B cell (primary cell): Measurements from ENCODE around the gene RYK. TPM values are rescaled to one million over a fixed set of nuclear protein-coding genes. Genes with fewer than 3 reads are reported as not detected.

Experiments
- ATAC-seq: fragments of 200-7000 bp; cut with Tn5 transposase; one replicate; pipeline ENCODE4 v1.10.0; 2021; ENCODE audit warnings: low read depth, mild to moderate bottlenecking, moderate number of reproducible peaks, moderate library complexity
- CTCF ChIA-PET: fragments of 350-600 bp; sonication (Branson Sonifier 250); formaldehyde crosslinking; loops from one replicate; lab custom pipeline; 2021; ENCODE audit warnings: antibody characterized with exemption, inconsistent platforms; lab: Charles Lee
- POLR2A ChIA-PET: fragments of 350-600 bp; sonication (Branson Sonifier 250); formaldehyde crosslinking; loops from one replicate; lab custom pipeline; 2021; ENCODE audit warnings: antibody characterized with exemption; lab: Charles Lee
- DNase-seq: peaks from one replicate; pipeline ENCODE4 v3.0.0; 2013
- H2AFZ ChIP-seq: 2 replicates; pipeline ENCODE4 v1.6.1; 2012; ENCODE audit warnings: mild to moderate bottlenecking, low read depth, low read length; ENCODE audit not compliant: insufficient read depth, poor library complexity, severe bottlenecking
- H3K27ac ChIP-seq, 2 donors: 1 replicate in 1 of 2; 2 replicates in 1 of 2; pipeline ENCODE4 v1.5.1; 2012 to 2013; ENCODE audit warnings: low read length in 2 of 2, mild to moderate bottlenecking in 2 of 2, moderate library complexity in 1 of 2
- H3K27me3 ChIP-seq, 4 experiments: fragments of 200-600 bp in 1 of 4; sonication (generic) in 1 of 4; replicated peaks in 1 of 4; 1 replicate in 2 of 4; 2 replicates in 2 of 4; pipeline versions ENCODE4 v1.6.1 to v1.7.0; 2013 to 2016; ENCODE audit warnings: low read length in 3 of 4, mild to moderate bottlenecking in 2 of 4, mixed read lengths in 1 of 4, moderate library complexity in 1 of 4; ENCODE audit not compliant: insufficient read depth in 4 of 4, control insufficient read depth in 3 of 4; ENCODE audit errors: control extremely low read depth in 1 of 4
- H3K36me3 ChIP-seq, 2 experiments: replicated peaks in 1 of 2; 1 replicate in 1 of 2; 2 replicates in 1 of 2; pipeline versions ENCODE4 v1.6.1 to v1.7.1; 2013; ENCODE audit warnings: low read length in 1 of 2; ENCODE audit not compliant: insufficient read depth in 2 of 2, control insufficient read depth in 1 of 2; ENCODE audit errors: control extremely low read depth in 1 of 2, extremely low read depth in 1 of 2
- H3K4me1 ChIP-seq, 2 donors: fragments of 200-600 bp in 1 of 2; sonication (generic) in 1 of 2; 1 replicate in 1 of 2; 2 replicates in 1 of 2; pipeline versions ENCODE4 v1.5.1 to v1.6.1; 2013 to 2017; ENCODE audit warnings: low read length in 2 of 2; ENCODE audit not compliant: control insufficient read depth in 2 of 2, insufficient read depth in 2 of 2
- H3K4me2 ChIP-seq: replicated peaks from 2 replicates; pipeline ENCODE3; 2012; ENCODE audit warnings: mild to moderate bottlenecking, low read depth, low read length; ENCODE audit not compliant: poor library complexity, severe bottlenecking
- H3K4me3 ChIP-seq, 5 experiments: fragments of 200-600 bp in 1 of 5; sonication (generic) in 1 of 5; 1 replicate in 3 of 5; 2 replicates in 2 of 5; pipeline versions ENCODE4 v1.5.1 to v1.7.0; 2011 to 2016; ENCODE audit warnings: low read length in 4 of 5, mild to moderate bottlenecking in 4 of 5, low read depth in 2 of 5, control low read depth in 1 of 5, moderate library complexity in 1 of 5; ENCODE audit not compliant: insufficient read depth in 1 of 5; ENCODE audit errors: control extremely low read depth in 1 of 5, extremely low read depth in 1 of 5
- H3K79me2 ChIP-seq: fragments of 200-600 bp; sonication (generic); one replicate; pipeline ENCODE4 v1.6.0; 2016; ENCODE audit warnings: low read length; ENCODE audit not compliant: control insufficient read depth, insufficient read depth
- H3K9ac ChIP-seq: fragments of 200-600 bp; sonication (generic); 2 replicates; pipeline ENCODE4 v1.6.1; 2017; ENCODE audit warnings: mild to moderate bottlenecking, low read length, moderate library complexity
- H3K9me3 ChIP-seq, 3 donors: one replicate each; pipeline versions ENCODE4 v1.6.1 to v1.7.1; 2013; ENCODE audit warnings: low read length in 2 of 3; ENCODE audit not compliant: control insufficient read depth in 2 of 3, insufficient read depth in 1 of 3; ENCODE audit errors: control extremely low read depth in 1 of 3
- H4K20me1 ChIP-seq: 2 replicates; pipeline ENCODE4 v1.6.0; 2012; ENCODE audit warnings: mild to moderate bottlenecking, low read length; ENCODE audit not compliant: insufficient read depth, control insufficient read depth, poor library complexity, severe bottlenecking
- H3K27ac Mint-ChIP-seq: one replicate; pipeline ENCODE4 v1.8.0; 2021; ENCODE audit warnings: mixed read lengths
- H3K27me3 Mint-ChIP-seq: one replicate; pipeline ENCODE4 v1.8.0; 2021; ENCODE audit warnings: mixed read lengths
- H3K4me1 Mint-ChIP-seq: one replicate; pipeline ENCODE4 v1.8.0; 2021; ENCODE audit warnings: mixed read lengths
- H3K4me3 Mint-ChIP-seq: one replicate; pipeline ENCODE4 v1.8.0; 2021; ENCODE audit warnings: mixed read lengths
- H3K9me3 Mint-ChIP-seq: one replicate; pipeline ENCODE4 v1.8.0; 2022; ENCODE audit warnings: mixed read lengths; ENCODE audit not compliant: insufficient read depth
- EZH2 ChIP-seq: IDR thresholded peaks from 2 replicates; pipeline ENCODE4 v1.6.1; 2012; ENCODE audit warnings: borderline replicate concordance, low read depth, mild to moderate bottlenecking, moderate library complexity, low read length; ENCODE audit not compliant: insufficient read depth, poor library complexity, severe bottlenecking
- WGBS: methylation state at CpG from one replicate; pipeline ENCODE4 v1.1.5; 2013; ENCODE audit warnings: missing lambda C conversion rate; ENCODE audit not compliant: insufficient coverage; 5-methylcytosine and 5-hydroxymethylcytosine counted together
- intact Hi-C: fragments of 100-400 bp; cut with micrococcal nuclease; formaldehyde crosslinking; loops from one replicate; pipeline ENCODE4 v1.10.0; 2022
- polyA plus RNA-seq: library from polyadenylated mRNA; depleted of rRNA; stranded (reverse); fragments of >200 nt; gene quantifications from 2 replicates; pipeline ENCODE4 v1.2.3, GENCODE V29; 2012
- total RNA-seq, 2 donors: library from RNA; stranded (reverse); fragments of 120-200 nt in 1 of 2; gene quantifications; 1 replicate in 1 of 2; 2 replicates in 1 of 2; pipeline versions ENCODE4 v1.2.3 to v1.2.4, GENCODE V29; 2013 to 2022
- TF ChIP-seq, protein P1 (sequence below): fragments of 200-600 bp; IDR thresholded peaks from one replicate; pipeline ENCODE4 v1.8.0; 2022; ENCODE audit warnings: antibody characterized with exemption, mild to moderate bottlenecking

The RYK gene
- total and polyA plus RNA-seq, 2 donors (not counting 1 experiment from before 2014, with no cell fraction given), result 16.9 to 67.7 TPM

GRCh38 chr3:134153761-134154160, 96.9 kb downstream of the RYK start:
- H2AFZ ChIP-seq, result no peak overlapping the region
- H3K4me3 Mint-ChIP-seq, result no peak overlapping the region
- no peaks in the 10 kb centered on the region for H3K9me3 Mint-ChIP-seq
- no peak overlapping the region for H3K27ac Mint-ChIP-seq
- H3K27me3 Mint-ChIP-seq, result no peaks in the 10 kb centered on the region
- no peaks in the 10 kb centered on the region for H3K9me3 ChIP-seq
- H3K4me3 ChIP-seq, result no peak overlapping the region
- no peak overlapping the region for H3K4me2 ChIP-seq
- no peaks in the 10 kb centered on the region for H3K79me2 ChIP-seq
- no peaks in the 10 kb centered on the region for H4K20me1 ChIP-seq
- 99% methylated on average over 13 of the region's 13 CpGs for WGBS
- ChIA-PET POLR2A (no interaction called here), CTCF (no interaction called here)
- no peak for DNase-seq
- no peak for ATAC-seq
- no peaks in the 10 kb centered on the region for H3K27me3 ChIP-seq
- no peak overlapping the region for H3K27ac ChIP-seq
- H3K4me1 ChIP-seq, result no peaks in the 10 kb centered on the region
- TF ChIP-seq, protein P1, sequence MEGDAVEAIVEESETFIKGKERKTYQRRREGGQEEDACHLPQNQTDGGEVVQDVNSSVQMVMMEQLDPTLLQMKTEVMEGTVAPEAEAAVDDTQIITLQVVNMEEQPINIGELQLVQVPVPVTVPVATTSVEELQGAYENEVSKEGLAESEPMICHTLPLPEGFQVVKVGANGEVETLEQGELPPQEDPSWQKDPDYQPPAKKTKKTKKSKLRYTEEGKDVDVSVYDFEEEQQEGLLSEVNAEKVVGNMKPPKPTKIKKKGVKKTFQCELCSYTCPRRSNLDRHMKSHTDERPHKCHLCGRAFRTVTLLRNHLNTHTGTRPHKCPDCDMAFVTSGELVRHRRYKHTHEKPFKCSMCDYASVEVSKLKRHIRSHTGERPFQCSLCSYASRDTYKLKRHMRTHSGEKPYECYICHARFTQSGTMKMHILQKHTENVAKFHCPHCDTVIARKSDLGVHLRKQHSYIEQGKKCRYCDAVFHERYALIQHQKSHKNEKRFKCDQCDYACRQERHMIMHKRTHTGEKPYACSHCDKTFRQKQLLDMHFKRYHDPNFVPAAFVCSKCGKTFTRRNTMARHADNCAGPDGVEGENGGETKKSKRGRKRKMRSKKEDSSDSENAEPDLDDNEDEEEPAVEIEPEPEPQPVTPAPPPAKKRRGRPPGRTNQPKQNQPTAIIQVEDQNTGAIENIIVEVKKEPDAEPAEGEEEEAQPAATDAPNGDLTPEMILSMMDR, result no peak
- no peak for TF ChIP-seq EZH2
- no peak overlapping the region for H3K9ac ChIP-seq
- no peaks in the 10 kb centered on the region for H3K4me1 Mint-ChIP-seq
- intact Hi-C loops, result no loop called here
- H3K36me3 ChIP-seq, result peaks cover 2 to 12% of the 10 kb centered on the region in 2 experiments

GRCh38 chr3:134150476-134150875, 100.2 kb downstream of the RYK start:
- Histone ChIP-seq H3K36me3 (peaks cover 0 to 7% of the 10 kb centered on the region in 2 experiments), H3K9me3 (no peaks in the 10 kb centered on the region), H3K4me3 (no peak overlapping the region), H3K79me2 (no peaks in the 10 kb centered on the region), H3K27me3 (no peaks in the 10 kb centered on the region), H4K20me1 (no peaks in the 10 kb centered on the region), H3K9ac (no peak overlapping the region), H3K4me1 (no peaks in the 10 kb centered on the region), H3K27ac (no peak overlapping the region), H2AFZ (no peak overlapping the region), H3K4me2 (no peak overlapping the region)
- WGBS, result 100% methylated on average over 1 of the region's 2 CpGs
- intact Hi-C loops, result no loop called here
- ATAC-seq (no peak), DNase-seq (no peak)
- Mint-ChIP-seq H3K9me3 (no peaks in the 10 kb centered on the region), H3K4me1 (no peaks in the 10 kb centered on the region), H3K27ac (no peak overlapping the region), H3K27me3 (no peaks in the 10 kb centered on the region), H3K4me3 (no peak overlapping the region)
- ChIA-PET POLR2A (no interaction called here), CTCF (no interaction called here)
- TF ChIP-seq EZH2, result no peak
- TF ChIP-seq, protein P1, result no peak
